ENCODE measurements around the gene LARGE1.

The LARGE1 gene

GRCh38 chr22:33851821-33852384, 68.4 kb downstream of the LARGE1 start:
- no peak for DNase-seq

DNA sequence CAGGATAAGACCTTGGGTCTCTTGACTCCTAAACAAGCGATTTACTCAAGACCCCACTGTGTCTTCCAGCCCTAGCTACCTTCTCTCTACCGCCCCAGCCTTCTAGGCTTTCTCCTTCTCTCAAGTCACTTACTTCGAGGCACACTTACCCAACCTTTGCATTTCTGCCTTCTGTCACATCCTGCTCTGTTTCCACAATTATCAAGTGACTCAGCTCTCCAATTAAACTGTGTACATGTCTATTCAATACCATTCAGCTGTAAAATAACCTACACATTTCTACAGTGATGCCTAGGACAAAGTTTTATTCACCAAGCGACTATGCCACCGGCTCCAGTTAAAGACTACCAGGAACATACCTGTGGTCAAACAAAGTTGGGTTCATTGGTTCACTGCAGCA, 69.0 kb downstream of the LARGE1 start:
- no peak for DNase-seq

DNA sequence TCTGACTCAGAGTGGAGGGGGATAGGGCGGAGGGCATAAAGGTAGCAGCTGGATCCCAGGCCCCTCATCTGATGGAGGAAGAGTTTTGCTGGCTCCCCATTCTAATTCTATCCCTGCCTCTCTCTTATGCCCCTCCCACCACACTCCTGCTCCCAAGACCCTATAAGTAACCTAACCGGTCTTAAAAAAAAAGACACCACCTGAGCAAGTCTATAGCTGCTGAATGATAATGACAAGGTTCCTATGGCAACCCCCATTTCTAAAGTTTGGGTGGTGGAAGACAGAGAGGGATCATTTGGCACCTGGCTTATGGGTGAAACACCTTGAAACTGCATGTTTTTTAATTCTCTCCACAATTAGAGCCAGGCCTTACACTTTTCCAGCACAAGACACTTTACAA, 69.6 kb downstream of the LARGE1 start:
- no peak for DNase-seq

DNA sequence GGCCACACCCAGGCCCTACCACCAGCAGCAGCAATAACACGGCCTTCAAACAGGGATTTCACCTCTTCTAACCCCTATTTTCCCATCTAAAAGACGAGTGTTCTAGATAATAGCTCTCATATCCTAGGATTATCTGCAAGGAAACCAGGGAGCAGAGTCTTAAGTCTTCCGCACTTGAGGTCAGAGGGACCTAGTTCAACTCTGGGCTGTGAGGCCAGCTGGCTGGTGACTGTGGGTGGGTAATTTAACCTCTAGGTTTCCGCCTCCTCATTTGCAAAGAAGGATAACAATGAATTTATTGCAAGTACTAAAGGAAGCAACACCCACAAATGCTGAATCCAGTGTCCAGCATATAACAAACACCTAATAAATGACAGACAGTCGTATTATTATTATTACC, 70.1 kb downstream of the LARGE1 start:
- no peak for DNase-seq

DNA sequence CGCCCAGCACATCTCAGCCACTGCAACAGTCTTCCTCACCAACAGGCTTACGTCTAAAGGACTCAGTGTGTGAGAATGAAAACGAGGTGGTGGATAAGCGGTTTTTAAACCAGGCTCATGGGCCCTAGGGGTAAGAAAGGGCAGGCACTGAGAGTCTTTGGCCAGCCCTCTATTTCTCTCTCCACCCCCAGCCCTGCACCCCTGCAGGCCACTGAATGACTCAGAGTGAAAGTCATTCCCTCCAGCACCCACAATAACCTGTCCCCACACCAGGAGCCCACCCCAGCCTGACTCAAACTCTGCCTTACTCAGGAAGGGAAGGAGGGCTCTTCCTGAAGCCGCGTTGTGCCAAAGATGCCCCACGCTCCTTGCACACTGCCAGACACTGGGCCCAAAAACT, 72.0 kb downstream of the LARGE1 start:
- DNase-seq = no peak

DNA sequence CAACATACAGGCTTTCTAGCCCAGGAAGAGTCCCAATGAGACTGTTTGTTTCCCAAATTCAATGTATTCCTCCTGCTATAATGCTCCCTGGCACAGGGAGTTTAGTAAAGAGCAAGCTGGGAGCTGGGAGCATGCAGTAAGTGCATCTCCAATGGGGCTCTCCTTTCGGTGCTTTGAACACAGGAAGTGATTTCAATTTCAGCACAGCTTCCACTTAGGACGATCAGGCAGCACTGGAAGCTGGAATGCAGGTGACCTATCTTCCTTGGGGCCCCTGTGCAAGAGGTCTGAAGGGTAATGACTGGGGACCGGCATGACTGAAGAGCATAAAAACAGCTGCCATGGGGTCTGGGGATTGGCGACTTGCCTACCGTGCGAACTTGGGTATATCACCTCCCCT, 76.0 kb downstream of the LARGE1 start:
- DNase-seq = no peak

DNA sequence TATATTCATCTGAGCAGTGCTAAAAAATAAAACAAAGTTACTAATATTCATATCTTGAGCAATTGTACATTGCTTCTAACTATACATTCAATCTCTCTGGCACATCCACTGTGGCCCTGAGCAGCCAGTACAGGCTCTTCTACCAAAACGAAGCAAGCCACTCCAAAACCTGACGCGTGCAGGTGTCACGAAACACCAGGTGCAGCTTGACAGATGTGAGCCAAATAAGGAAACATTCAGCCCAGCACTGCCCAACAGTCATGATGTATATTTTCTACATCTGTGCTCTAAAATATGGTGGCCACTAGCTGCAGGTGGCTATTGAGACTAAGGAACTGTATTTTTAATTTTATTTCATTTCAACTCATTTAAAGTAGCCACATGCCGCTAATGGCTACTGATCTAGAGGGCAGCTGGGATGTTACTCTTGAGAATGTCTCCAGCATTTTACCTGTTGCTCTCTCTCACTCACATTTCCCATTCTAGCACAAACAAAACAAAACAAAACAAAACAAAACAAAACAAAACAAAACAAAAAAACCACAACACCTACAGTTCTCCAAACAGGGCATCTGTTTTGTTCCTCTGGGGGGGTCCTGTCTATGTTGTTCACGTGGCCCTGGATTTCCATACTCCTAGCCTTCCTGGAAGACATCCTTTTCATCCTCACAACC, 77.7 kb downstream of the LARGE1 start:
- DNase-seq = no peak

DNA sequence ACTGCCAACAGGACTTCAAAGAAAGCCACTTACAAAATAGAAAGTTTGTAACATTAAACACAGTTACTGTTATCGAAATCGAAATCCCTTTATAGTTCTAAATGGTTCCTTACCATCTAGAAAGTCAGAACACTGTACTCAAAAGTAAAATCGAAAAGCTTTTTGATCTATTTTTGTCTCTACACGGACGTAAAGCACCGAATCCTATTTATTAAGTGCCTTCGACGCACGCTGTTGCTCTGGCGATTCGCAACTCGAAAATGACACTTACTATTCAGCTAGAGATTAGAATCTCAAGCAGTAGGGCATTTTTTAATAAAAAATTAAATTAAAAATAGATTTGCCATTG, 78.3 kb downstream of the LARGE1 start:
- no peak for DNase-seq

DNA sequence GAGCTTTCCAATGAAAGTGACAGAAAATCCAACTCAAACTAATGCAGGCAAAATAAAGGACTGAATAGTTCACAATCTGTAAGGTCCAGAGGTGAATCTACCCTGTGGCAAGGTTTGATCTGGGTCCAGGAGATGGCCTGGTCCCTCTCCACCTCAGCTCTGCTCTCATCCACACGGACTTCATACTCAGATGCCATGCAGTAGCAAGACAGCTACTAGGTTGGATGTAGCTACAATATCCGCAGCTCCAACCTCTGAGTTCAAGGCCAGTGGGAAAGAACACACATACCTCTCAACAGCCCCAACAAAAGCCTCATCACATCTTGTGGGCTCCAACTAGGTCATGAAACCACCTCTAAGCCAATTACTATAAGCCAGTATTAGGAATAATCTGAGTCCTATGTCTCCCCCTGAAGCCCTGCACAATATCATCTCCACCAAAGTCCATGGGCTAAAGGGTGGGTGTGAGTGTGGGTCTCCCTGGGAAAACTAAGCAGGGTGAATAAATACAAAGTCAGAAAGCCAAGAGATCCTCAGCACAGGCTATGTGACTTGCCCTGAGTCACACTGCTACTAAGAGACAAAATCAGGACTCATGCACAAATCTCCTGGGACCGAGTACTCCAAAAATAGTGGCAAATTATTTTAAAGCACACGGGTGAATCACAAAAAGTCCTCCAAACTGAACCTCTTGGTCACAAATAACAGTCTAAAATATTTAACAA, 78.8 kb downstream of the LARGE1 start:
- DNase-seq = no peak

DNA sequence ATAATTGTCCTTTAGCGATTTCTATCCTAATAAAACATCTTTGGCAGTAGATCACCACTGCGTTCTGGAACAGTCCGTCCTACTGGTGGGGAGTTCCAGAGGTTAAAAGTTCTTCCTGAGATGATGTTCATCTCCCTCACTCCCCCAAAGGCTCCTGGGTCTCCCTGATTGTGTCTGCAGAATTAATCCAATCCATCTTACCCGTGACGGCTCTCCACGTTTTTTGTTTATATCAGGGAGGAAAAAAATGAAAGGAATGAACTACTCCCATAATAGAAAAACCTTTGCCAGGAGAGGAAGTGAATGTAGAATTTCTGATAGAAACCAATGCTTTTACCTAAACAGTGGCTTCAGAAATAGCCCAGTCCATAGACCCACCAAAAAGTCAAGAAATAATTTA, 81.6 kb downstream of the LARGE1 start:
- no peak for DNase-seq

GRCh38 chr22:33837826-33838225, 82.5 kb downstream of the LARGE1 start:
- DNase-seq = no peak

DNA sequence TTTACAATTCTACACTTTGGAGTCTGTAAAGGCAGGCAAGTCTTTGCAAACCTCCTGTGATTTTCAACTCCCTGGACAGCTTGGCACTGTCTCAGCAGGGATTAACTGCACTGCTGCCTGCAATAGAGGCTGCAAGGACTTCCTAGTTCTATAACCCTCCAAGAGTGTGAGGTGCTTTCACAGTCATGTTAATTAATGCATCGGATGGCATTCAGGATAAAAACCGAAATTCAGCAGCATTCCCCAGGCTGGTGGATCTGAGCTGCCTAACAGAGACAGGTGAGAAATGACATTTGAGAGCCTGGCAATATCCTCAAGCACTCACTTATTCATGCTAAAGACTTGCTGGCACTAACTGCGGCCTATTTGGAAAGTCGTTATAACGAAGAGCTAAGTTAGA, 85.0 kb downstream of the LARGE1 start:
- DNase-seq = no peak

- no peak for DNase-seq
Observed at GRCh38 chr22:33832558-33833151, 87.6 kb downstream of the LARGE1 start.

DNA sequence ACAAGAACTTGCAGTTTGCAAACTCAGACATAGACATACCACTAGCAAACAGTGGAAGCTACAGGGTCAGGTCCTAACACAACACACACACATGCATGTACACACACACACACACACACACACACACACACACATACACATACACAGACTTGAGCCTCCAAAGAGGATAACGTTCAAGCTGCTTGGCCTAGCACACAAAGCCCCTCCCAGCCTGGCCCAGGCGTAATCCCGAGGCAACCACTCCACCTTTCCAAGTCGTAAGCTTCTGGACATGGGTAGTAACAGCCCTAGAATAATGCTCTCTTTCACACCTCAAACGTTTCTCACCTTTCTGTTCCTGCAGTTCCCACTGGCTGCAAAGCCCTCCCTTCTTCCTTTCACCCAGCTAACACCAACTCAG, 88.6 kb downstream of the LARGE1 start:
- DNase-seq = no peak

- no peak for DNase-seq
Observed at GRCh38 chr22:33831207-33831606, 89.1 kb downstream of the LARGE1 start.

DNA sequence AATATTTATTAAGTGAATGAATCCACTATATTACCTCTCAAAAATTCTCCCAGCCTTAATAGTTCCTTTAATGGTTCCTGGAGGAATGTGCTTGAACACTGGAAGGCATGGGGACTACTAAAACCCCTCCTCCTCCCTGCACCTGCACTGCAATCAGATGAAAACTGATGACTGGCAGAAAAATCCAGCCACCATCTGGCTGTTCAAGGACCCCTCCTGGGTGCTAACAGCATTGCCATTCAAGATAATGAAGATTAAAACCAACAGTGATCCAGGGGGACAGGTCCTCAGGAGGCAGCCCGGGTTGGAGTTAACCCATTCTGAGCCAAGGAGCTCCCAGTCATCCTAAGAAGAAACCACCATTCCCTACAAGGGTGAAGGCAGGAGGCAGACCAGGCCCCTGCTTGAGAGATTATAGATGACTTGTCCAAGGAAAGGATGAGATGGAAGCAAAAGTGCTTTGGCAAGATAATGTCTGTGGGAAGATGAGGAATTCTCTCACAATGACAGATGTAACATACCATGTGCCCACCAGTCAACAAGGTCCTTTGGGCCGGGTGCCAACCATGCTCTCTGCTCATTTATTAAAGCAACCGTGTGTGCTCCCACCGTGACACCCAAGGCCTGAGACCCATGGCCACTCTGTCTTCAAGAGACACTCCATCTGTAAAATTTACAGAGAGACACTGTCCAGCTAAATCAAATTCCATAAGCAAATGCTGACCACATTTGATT, 90.6 kb downstream of the LARGE1 start:
- no peak for DNase-seq

DNA sequence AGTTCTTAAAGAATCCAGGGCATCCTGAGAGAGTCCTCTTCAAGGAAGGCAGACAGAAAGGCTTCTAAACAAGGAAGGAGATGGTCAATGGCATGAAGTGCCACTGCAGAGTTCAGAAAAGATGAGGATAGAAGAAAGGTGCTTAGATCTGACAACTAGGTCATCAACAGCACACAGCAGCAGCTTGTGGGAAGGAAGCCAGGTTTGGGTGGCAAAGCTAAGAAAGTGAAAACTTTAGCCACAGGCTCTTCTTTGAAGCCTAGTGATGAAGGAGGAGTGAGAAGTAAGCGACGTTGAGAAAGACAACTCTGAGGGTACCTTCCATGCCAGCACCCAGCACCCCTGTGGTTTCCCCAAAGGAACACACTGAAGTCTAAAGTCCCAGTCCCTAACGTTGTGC, 92.0 kb downstream of the LARGE1 start:
- DNase-seq = no peak

GRCh38 chr22:33825761-33826160, 94.5 kb downstream of the LARGE1 start:
- DNase-seq = no peak

GRCh38 chr22:33823552-33823951, 96.7 kb downstream of the LARGE1 start:
- DNase-seq = no peak

DNA sequence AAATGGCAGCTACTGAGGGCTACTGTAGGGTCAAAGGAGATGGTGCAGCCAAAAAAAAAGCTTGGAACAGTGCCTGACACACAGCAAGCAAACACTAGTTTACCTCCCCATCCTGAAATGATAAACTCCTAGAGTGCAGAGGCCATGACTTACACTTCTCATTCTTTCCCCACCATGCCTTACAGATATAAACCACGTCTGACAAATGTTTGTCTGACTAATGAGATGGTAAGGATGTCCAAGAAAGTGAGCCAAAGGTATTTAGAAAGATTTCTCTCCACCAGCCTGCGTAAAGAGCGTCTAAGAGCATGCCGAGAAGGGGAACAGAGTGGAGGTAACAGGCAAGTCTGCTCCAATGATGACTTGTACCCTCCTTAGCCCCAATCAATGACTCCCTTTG, 99.0 kb downstream of the LARGE1 start:
- no peak for DNase-seq

DNA sequence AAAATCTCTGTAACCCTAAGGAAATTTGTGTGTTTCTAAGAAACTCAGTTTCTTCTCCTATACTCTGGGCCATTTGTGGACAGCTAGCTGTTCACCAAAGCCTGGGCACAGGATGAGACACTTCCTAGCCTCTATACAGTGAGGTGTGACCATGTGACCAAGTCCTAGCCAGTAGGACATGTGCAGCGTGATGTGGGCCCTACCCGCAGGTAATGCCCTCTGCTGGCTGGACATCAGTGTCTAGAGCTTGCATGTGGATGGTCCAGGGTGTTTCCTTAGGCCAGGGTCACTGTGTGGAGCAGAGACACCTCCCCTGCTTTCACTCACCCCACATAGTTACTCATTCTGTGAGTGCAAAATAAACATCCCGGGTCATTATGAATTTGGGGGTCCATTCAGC, 100.5 kb downstream of the LARGE1 start:
- no peak for DNase-seq

DNA sequence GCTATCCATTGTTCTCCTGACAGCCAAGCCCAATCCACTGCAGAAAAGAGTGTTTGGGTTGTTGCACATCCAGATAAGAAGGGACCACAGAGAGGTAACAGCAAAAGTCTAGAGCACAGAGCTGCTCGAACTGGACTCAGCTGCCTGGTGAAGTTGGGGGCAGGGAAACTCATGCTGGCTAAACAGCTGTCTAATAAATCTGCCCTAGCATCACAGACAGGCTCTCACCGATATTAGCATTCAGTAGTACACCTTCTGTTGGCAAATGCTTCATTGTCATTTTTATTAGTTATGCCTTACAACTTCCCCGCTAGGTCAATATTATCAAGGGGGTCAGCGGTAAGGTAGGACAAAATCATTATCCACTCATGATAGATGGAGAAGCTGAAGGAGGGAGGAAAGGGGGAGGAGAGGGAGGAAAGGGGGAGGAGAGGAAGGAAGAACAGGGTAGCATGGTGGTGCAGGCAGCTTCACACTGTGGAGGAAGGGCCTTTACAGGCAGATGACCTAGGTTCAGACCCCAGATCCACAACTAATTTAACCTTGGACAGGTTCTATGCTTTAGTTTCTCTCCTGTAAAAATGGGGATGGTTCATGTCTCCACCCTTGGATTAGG, 102.7 kb downstream of the LARGE1 start:
- DNase-seq = no peak

- no peak for DNase-seq
Observed at GRCh38 chr22:33812360-33812977, 107.8 kb downstream of the LARGE1 start.
